HCT116 (cell line): ENCODE results near the gene SOD1.

Experiments
- CEBPB ChIP-seq: IDR thresholded peaks from 2 replicates; pipeline ENCODE4 v1.6.1; 2012; ENCODE audit warnings: low read depth
- CTCF ChIP-seq, 3 experiments: fragments of 200-600 bp in 1 of 3; sonication (generic) in 1 of 3; IDR thresholded peaks in 2 of 3; conservative IDR thresholded peaks in 1 of 3; 2 replicates each; pipeline ENCODE4 v1.5.1; 2012 to 2017; ENCODE audit warnings: low read depth in 2 of 3, low read length in 2 of 3, antibody characterized with exemption in 1 of 3, borderline replicate concordance in 1 of 3, control low read depth in 1 of 3, mild to moderate bottlenecking in 1 of 3, mixed read lengths in 1 of 3, mixed run types in 1 of 3, moderate library complexity in 1 of 3; ENCODE audit not compliant: insufficient read depth in 1 of 3
- MAX ChIP-seq: IDR thresholded peaks from 2 replicates; pipeline ENCODE4 v1.6.1; 2012
- POLR2A ChIP-seq: IDR thresholded peaks from 2 replicates; pipeline ENCODE4 v1.7.0; 2011; ENCODE audit warnings: borderline replicate concordance; ENCODE audit not compliant: insufficient read depth, insufficient read length; ENCODE audit errors: extremely low read depth
- POLR2AphosphoS5 ChIP-seq: IDR thresholded peaks from 2 replicates; pipeline ENCODE4 v1.6.1; 2011; ENCODE audit warnings: mild to moderate bottlenecking, low read depth, low read length, moderate library complexity
- RAD21 ChIP-seq: IDR thresholded peaks from 2 replicates; pipeline ENCODE4 v1.6.1; 2012; ENCODE audit warnings: low read depth, mild to moderate bottlenecking
- SRF ChIP-seq: IDR thresholded peaks from 2 replicates; pipeline ENCODE4 v1.6.1; 2012; ENCODE audit warnings: low read depth
- YY1 ChIP-seq: IDR thresholded peaks from 2 replicates; pipeline ENCODE4 v1.6.1; 2011; ENCODE audit warnings: low read length, low read depth, moderate library complexity, mild to moderate bottlenecking; ENCODE audit not compliant: insufficient replicate concordance; ENCODE audit errors: extremely low read depth
- ZBTB33 ChIP-seq: IDR thresholded peaks from 2 replicates; pipeline ENCODE4 v1.6.1; 2011; ENCODE audit warnings: mild to moderate bottlenecking, low read length, moderate library complexity; ENCODE audit not compliant: insufficient replicate concordance; ENCODE audit errors: extremely low read depth
- ZNF274 ChIP-seq: fragments of 200-500 bp; sonication (Bioruptor generic); IDR thresholded peaks from 2 replicates; pipeline ENCODE4 v1.6.1; 2014; ENCODE audit warnings: mild to moderate bottlenecking, low read depth, low read length, inconsistent platforms

DNA sequence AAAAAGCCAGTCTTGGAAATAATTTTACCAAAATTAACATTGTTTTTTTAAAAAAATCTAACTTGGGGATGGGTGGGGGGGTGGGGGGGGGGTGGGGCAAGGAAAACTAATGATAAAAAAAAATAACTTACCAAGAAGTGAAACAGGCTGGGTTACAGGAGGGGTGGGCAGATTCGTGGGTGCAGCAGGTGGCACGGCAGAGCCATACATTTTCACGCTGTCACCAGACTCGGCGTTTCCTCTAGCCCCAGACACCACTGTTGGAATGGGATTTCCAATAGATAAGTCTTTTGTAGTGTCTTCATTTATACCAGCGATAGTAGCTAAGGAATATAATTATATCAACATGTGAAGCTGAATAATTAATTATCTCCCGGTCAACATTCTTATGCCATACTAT is 25.4 kb downstream of the SOD1 start:
- no peak for TF ChIP-seq MAX
- TF ChIP-seq CTCF (IDR thresholded peaks at IDR 0.05 in 2 of 3, conservative IDR thresholded peaks at IDR 0.05 in 1 of 3; ENCODE audit: borderline replicate concordance in 1 of 3, insufficient read depth in 1 of 3, low read depth in 2 of 3, low read length in 2 of 3): no peak
- no peak for TF ChIP-seq ZNF274
- TF ChIP-seq POLR2A: no peak
- no peak for TF ChIP-seq ZBTB33
- no peak for TF ChIP-seq POLR2AphosphoS5
- no peak for TF ChIP-seq RAD21
- TF ChIP-seq YY1: no peak
- no peak for TF ChIP-seq SRF
- no peak for TF ChIP-seq CEBPB
